Activated B cell treated with CpG ODN at 0.5 μM for 24 hours (primary cell): ENCODE measurements around the gene MMP27. TPM values are rescaled to one million over a fixed set of nuclear protein-coding genes. Genes with fewer than 3 reads are reported as not detected.

Experiments used
- ATAC-seq: fragments of 200-7000 bp; cut with Tn5 transposase; one replicate; pipeline ENCODE4 v1.10.0; 2021; ENCODE audit warnings: low read depth, mild to moderate bottlenecking, moderate library complexity
- CTCF ChIA-PET: fragments of 350-600 bp; sonication (Branson Sonifier 250); formaldehyde crosslinking; loops from one replicate; lab custom pipeline; 2021; ENCODE audit warnings: antibody characterized with exemption; lab: Charles Lee
- POLR2A ChIA-PET: fragments of 350-600 bp; sonication (Branson Sonifier 250); formaldehyde crosslinking; loops from one replicate; lab custom pipeline; 2021; ENCODE audit warnings: antibody characterized with exemption; lab: Charles Lee
- DNase-seq: peaks from one replicate; pipeline ENCODE4 v3.0.0; 2022
- H3K27ac Mint-ChIP-seq: one replicate; pipeline ENCODE4 v1.8.0; 2020; ENCODE audit warnings: mixed read lengths
- H3K27me3 Mint-ChIP-seq: one replicate; pipeline ENCODE4 v1.8.0; 2021; ENCODE audit warnings: mixed read lengths
- H3K36me3 Mint-ChIP-seq: one replicate; pipeline ENCODE4 v1.8.0; 2021; ENCODE audit warnings: low read depth, mixed read lengths
- H3K4me1 Mint-ChIP-seq: one replicate; pipeline ENCODE4 v1.8.0; 2021; ENCODE audit warnings: mixed read lengths
- H3K4me3 Mint-ChIP-seq: one replicate; pipeline ENCODE4 v1.8.0; 2020; ENCODE audit warnings: mild to moderate bottlenecking, mixed read lengths
- H3K9me3 Mint-ChIP-seq: one replicate; pipeline ENCODE4 v1.8.0; 2020; ENCODE audit warnings: mixed read lengths
- intact Hi-C: fragments of 100-400 bp; cut with micrococcal nuclease; formaldehyde crosslinking; loops from one replicate; pipeline ENCODE4 v1.15.1; 2024
- total RNA-seq: library from RNA; stranded (reverse); gene quantifications from 2 replicates; pipeline ENCODE4 v1.2.3, GENCODE V29; 2022
- TF ChIP-seq, protein P1 (sequence below): fragments of 200-600 bp; IDR thresholded peaks from one replicate; pipeline ENCODE4 v1.8.0; 2022; ENCODE audit warnings: antibody characterized with exemption, mild to moderate bottlenecking

Gene MMP27
- total RNA-seq, 1 donor from 2014 or later, result not detected

GRCh38 chr11:102653744-102654291 is 51.8 kb downstream of the MMP27 start:
- Mint-ChIP-seq H3K4me1 (no peaks in the 10 kb centered on the region), H3K27me3 (peaks cover 21% of the 10 kb centered on the region), H3K36me3 (no peaks in the 10 kb centered on the region), H3K27ac (no peak overlapping the region), H3K9me3 (no peaks in the 10 kb centered on the region), H3K4me3 (no peak overlapping the region)
- TF ChIP-seq, protein P1, sequence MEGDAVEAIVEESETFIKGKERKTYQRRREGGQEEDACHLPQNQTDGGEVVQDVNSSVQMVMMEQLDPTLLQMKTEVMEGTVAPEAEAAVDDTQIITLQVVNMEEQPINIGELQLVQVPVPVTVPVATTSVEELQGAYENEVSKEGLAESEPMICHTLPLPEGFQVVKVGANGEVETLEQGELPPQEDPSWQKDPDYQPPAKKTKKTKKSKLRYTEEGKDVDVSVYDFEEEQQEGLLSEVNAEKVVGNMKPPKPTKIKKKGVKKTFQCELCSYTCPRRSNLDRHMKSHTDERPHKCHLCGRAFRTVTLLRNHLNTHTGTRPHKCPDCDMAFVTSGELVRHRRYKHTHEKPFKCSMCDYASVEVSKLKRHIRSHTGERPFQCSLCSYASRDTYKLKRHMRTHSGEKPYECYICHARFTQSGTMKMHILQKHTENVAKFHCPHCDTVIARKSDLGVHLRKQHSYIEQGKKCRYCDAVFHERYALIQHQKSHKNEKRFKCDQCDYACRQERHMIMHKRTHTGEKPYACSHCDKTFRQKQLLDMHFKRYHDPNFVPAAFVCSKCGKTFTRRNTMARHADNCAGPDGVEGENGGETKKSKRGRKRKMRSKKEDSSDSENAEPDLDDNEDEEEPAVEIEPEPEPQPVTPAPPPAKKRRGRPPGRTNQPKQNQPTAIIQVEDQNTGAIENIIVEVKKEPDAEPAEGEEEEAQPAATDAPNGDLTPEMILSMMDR, result no peak
- ATAC-seq (no peak), DNase-seq (no peak)
- CTCF ChIA-PET, result interaction anchor here (0.9 to 2.0 kb wide), 2 partner anchors 13 to 311 kb away, joined by 4 to 7 read pairs; no protein-coding TSS in a partner anchor
- intact Hi-C loops, result no loop called here
- POLR2A ChIA-PET, result no interaction called here

- H3K36me3 Mint-ChIP-seq, result no peaks in the 10 kb centered on the region
- no peak overlapping the region for H3K27ac Mint-ChIP-seq
- ChIA-PET POLR2A (no interaction called here), CTCF (no interaction called here)
- peaks cover 17% of the 10 kb centered on the region for H3K27me3 Mint-ChIP-seq
- H3K4me3 Mint-ChIP-seq, result no peak overlapping the region
- H3K9me3 Mint-ChIP-seq, result no peaks in the 10 kb centered on the region
- no peak for DNase-seq
- TF ChIP-seq, protein P1, result no peak
- H3K4me1 Mint-ChIP-seq, result no peaks in the 10 kb centered on the region
- intact Hi-C loops, result no loop called here
- ATAC-seq, result no peak
Measured at GRCh38 chr11:102647430-102647829, 58.1 kb downstream of the MMP27 start.

DNA sequence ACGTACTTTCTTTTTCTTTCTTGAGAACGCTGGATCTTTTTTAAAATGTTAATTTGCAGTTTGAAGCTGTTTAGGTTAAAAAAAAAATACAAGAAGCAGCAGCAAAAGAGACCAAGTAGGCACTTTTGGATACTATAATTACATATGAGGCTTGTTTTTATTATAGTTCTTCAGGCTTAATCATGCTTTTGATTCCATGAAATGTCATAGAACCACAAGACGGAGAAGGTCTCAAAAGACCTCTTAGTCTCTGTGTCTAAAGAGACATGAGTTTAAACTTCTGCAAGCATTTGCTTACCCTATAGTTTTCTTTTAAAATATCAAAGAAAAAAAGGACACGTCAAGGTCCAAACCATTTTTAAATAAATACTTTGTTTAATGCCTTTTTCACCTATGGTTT is 61.6 kb downstream of the MMP27 start:
- no peak for DNase-seq
- Mint-ChIP-seq H3K27ac (no peak overlapping the region), H3K36me3 (no peaks in the 10 kb centered on the region), H3K4me3 (no peak overlapping the region), H3K4me1 (no peaks in the 10 kb centered on the region), H3K27me3 (peaks cover 10% of the 10 kb centered on the region), H3K9me3 (no peaks in the 10 kb centered on the region)
- ChIA-PET CTCF (interaction anchor here (1.4 kb wide), 1 partner anchor 22 kb away, joined by 5 read pairs; no protein-coding TSS in a partner anchor), POLR2A (no interaction called here)
- ATAC-seq, result no peak
- TF ChIP-seq, protein P1, result no peak
- intact Hi-C loops, result no loop called here

Other genes starting within 250 kb of the MMP27 start
- gene MMP7, start 175.0 kb downstream of the MMP27 start, total RNA-seq, result not detected in 2 replicates
- not detected in 2 replicates for gene MMP20, start 80.4 kb downstream of the MMP27 start, total RNA-seq
- gene MMP8, start 19.2 kb upstream of the MMP27 start, total RNA-seq, result not detected in 2 replicates
- not detected in 2 replicates for gene MMP10, start 74.9 kb upstream of the MMP27 start, total RNA-seq
- gene MMP1, start 92.4 kb upstream of the MMP27 start, total RNA-seq, result not detected in 2 replicates
- gene MMP3, start 137.8 kb upstream of the MMP27 start, total RNA-seq, result not detected in 2 replicates
- not detected in 2 replicates for gene MMP12, start 169.2 kb upstream of the MMP27 start, total RNA-seq
- gene MMP13, start 250.0 kb upstream of the MMP27 start, total RNA-seq, result not detected in 2 replicates